ENCODE data around the gene RPRD1B.
A peak's percentile ranks its signal among the peaks of the same experiment; 100 is the strongest.

RPRD1B gene

GRCh38 chr20:38036366-38036765 is 2.8 kb downstream of the RPRD1B start:
- TF ChIP-seq CTCF (conservative IDR thresholded peaks at IDR 0.05; ENCODE audit: low read length) (no peak), EZH2phosphoT487 (IDR thresholded peaks at IDR 0.05; ENCODE audit: borderline replicate concordance) (no peak)
- H4K20me1 ChIP-seq (ENCODE audit: insufficient read depth, low read length, poor library complexity, severe bottlenecking): peaks cover 51% of the 10 kb centered on the region
- H3K9me2 ChIP-seq (replicated peaks; ENCODE audit: low read depth, low read length): no peaks in the 10 kb centered on the region
- peak overlapping the region; percentile 44 for H3K9ac ChIP-seq (ENCODE audit: low read depth, low read length, poor library complexity, severe bottlenecking)
- peaks cover 56% of the 10 kb centered on the region for H3K4me1 ChIP-seq (ENCODE audit: insufficient read depth, low read length, poor library complexity, severe bottlenecking)
- H3K4me3 ChIP-seq (ENCODE audit: low read length, poor library complexity, severe bottlenecking): peak overlapping the region; percentile 95
- H3F3A ChIP-seq (ENCODE audit: low read depth): no peaks in the 10 kb centered on the region
- peaks cover 99% of the 10 kb centered on the region for H3K79me2 ChIP-seq (ENCODE audit: insufficient read depth, low read length)
- peaks cover 13% of the 10 kb centered on the region; the same call in 1 of the 2 replicates for H3K36me3 ChIP-seq (ENCODE audit: insufficient read depth, low read length)
- no peaks in the 10 kb centered on the region for H3K27me3 ChIP-seq (ENCODE audit: insufficient read depth, low read length, poor library complexity, severe bottlenecking)
- H3K9me3 ChIP-seq (ENCODE audit: insufficient read depth, low read depth, low read length): no peaks in the 10 kb centered on the region
- H3K4me2 ChIP-seq (ENCODE audit: low read depth, low read length, poor library complexity, severe bottlenecking): peak overlapping the region; percentile 85
- no peak overlapping the region for H2AFZ ChIP-seq (ENCODE audit: low read length)

DNA sequence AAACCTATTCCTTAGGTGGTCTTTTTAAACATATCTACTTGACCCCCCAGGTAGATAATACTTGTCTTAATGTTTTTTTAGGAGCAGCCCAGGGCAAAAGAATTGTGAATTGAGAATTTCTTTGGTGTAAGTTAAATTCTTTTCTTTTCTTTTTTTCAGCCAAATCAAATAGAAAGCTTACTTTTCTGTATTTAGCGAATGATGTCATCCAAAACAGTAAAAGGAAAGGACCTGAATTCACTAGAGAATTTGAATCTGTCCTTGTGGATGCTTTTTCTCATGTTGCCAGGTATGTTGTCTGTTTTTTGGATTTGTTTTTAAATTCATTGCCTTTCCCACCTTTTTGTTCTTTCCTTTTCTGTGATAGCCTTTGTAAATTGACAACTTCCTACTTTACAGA is 6.7 kb downstream of the RPRD1B start:
- Histone ChIP-seq H3K9ac (ENCODE audit: low read depth, low read length, poor library complexity, severe bottlenecking) (peak overlapping the region; percentile 50), H3K36me3 (ENCODE audit: insufficient read depth, low read length) (peaks cover 49% of the 10 kb centered on the region; the same call in 1 of the 2 replicates), H3K4me1 (ENCODE audit: insufficient read depth, low read length, poor library complexity, severe bottlenecking) (peaks cover 41% of the 10 kb centered on the region), H3K79me2 (ENCODE audit: insufficient read depth, low read length) (peaks cover 97% of the 10 kb centered on the region), H4K20me1 (ENCODE audit: insufficient read depth, low read length, poor library complexity, severe bottlenecking) (peaks cover 61% of the 10 kb centered on the region), H3K27me3 (ENCODE audit: insufficient read depth, low read length, poor library complexity, severe bottlenecking) (no peaks in the 10 kb centered on the region), H3K4me2 (ENCODE audit: low read depth, low read length, poor library complexity, severe bottlenecking) (peak overlapping the region; percentile 55), H3F3A (ENCODE audit: low read depth) (no peaks in the 10 kb centered on the region), H3K4me3 (ENCODE audit: low read length, poor library complexity, severe bottlenecking) (peak overlapping the region; percentile 6), H3K9me3 (ENCODE audit: insufficient read depth, low read depth, low read length) (no peaks in the 10 kb centered on the region), H3K9me2 (replicated peaks; ENCODE audit: low read depth, low read length) (no peaks in the 10 kb centered on the region), H2AFZ (ENCODE audit: low read length) (no peak overlapping the region)
- TF ChIP-seq CTCF (conservative IDR thresholded peaks at IDR 0.05; ENCODE audit: low read length) (no peak), EZH2phosphoT487 (IDR thresholded peaks at IDR 0.05; ENCODE audit: borderline replicate concordance) (no peak)

GRCh38 chr20:38043512-38044300 is 10.2 kb downstream of the RPRD1B start:
- TF ChIP-seq EZH2phosphoT487 (IDR thresholded peaks at IDR 0.05; ENCODE audit: borderline replicate concordance) (no peak), CTCF (conservative IDR thresholded peaks at IDR 0.05; ENCODE audit: low read length) (no peak)

More at GRCh38 chr20:38043512-38044300, 10.2 kb downstream of the RPRD1B start:
- Histone ChIP-seq H3K9ac (ENCODE audit: low read depth, low read length, poor library complexity, severe bottlenecking) (no peak overlapping the region), H3K9me3 (ENCODE audit: insufficient read depth, low read depth, low read length) (no peaks in the 10 kb centered on the region), H3K4me2 (ENCODE audit: low read depth, low read length, poor library complexity, severe bottlenecking) (no peak overlapping the region), H4K20me1 (ENCODE audit: insufficient read depth, low read length, poor library complexity, severe bottlenecking) (peaks cover 55% of the 10 kb centered on the region), H3K4me3 (ENCODE audit: low read length, poor library complexity, severe bottlenecking) (no peak overlapping the region), H3F3A (ENCODE audit: low read depth) (no peaks in the 10 kb centered on the region), H3K27me3 (ENCODE audit: insufficient read depth, low read length, poor library complexity, severe bottlenecking) (no peaks in the 10 kb centered on the region), H3K4me1 (ENCODE audit: insufficient read depth, low read length, poor library complexity, severe bottlenecking) (peaks cover 15% of the 10 kb centered on the region), H3K9me2 (replicated peaks; ENCODE audit: low read depth, low read length) (no peaks in the 10 kb centered on the region), H3K36me3 (ENCODE audit: insufficient read depth, low read length) (peaks cover 66% of the 10 kb centered on the region; the same call in 1 of the 2 replicates), H3K79me2 (ENCODE audit: insufficient read depth, low read length) (peaks cover 96% of the 10 kb centered on the region), H2AFZ (ENCODE audit: low read length) (no peak overlapping the region)
